Upper lobe of left lung (tissue), 6 donors: Measurements from ENCODE around the gene IQCN. TPM values are rescaled to one million over a fixed set of nuclear protein-coding genes. Genes with fewer than 3 reads are reported as not detected.

Source experiments
- ATAC-seq, 2 donors: fragments of 200-7000 bp; cut with Tn5 transposase; one replicate each; pipeline ENCODE4 v1.9.1; 2022; ENCODE audit warnings: mild to moderate bottlenecking in 2 of 2, moderate library complexity in 2 of 2; ENCODE audit not compliant: low FRiP score in 2 of 2
- DNase-seq, 2 donors: peaks; one replicate each; pipeline ENCODE4 v3.0.0-alpha.2; 2019 to 2020
- H3K27ac ChIP-seq, 4 donors: fragments of 200-600 bp; sonication (generic); one replicate each; pipeline ENCODE4 v1.5.1; 2016 to 2019
- H3K27me3 ChIP-seq, 4 donors: fragments of 200-600 bp; sonication (generic); one replicate each; pipeline ENCODE4 v1.5.1; 2017 to 2019
- H3K36me3 ChIP-seq, 4 donors: fragments of 200-600 bp; sonication (generic); one replicate each; pipeline ENCODE4 v1.5.1; 2016 to 2019
- H3K4me1 ChIP-seq, 4 donors: fragments of 200-600 bp; sonication (generic); one replicate each; pipeline ENCODE4 v1.5.1; 2018 to 2019
- H3K4me3 ChIP-seq, 4 donors: fragments of 200-600 bp; sonication (generic); one replicate each; pipeline ENCODE4 v1.5.1; 2017 to 2019; ENCODE audit warnings: mild to moderate bottlenecking in 2 of 4, moderate library complexity in 1 of 4
- H3K9me3 ChIP-seq, 4 donors: fragments of 200-600 bp; sonication (generic); one replicate each; pipeline ENCODE4 v1.5.1; 2018 to 2019
- CTCF ChIP-seq, 6 experiments: fragments of 450-650 bp in 4 of 6; fragments of 200-600 bp in 2 of 6; sonication (generic) in 2 of 6; IDR thresholded peaks; one replicate each; pipeline ENCODE4 v1.5.1; 2016 to 2019; ENCODE audit warnings: antibody characterized with exemption in 6 of 6
- EP300 ChIP-seq, 4 donors: sonication (generic); formaldehyde crosslinking; IDR thresholded peaks; one replicate each; pipeline ENCODE4 v1.5.1; 2017; ENCODE audit warnings: antibody characterized with exemption in 4 of 4, control low read depth in 2 of 4
- POLR2A ChIP-seq, 4 donors: fragments of 450-650 bp; IDR thresholded peaks; one replicate each; pipeline ENCODE4 v1.5.1; 2016 to 2017; ENCODE audit warnings: antibody characterized with exemption in 4 of 4, mild to moderate bottlenecking in 2 of 4
- POLR2AphosphoS5 ChIP-seq, 2 donors: sonication (generic); formaldehyde crosslinking; IDR thresholded peaks; one replicate each; pipeline ENCODE4 v1.5.1; 2017; ENCODE audit warnings: antibody characterized with exemption in 2 of 2
- WGBS, 2 donors: methylation state at CpG; one replicate each; pipeline ENCODE4 v1.1.5; 2017 to 2018; 5-methylcytosine and 5-hydroxymethylcytosine counted together
- total RNA-seq, 6 donors: library from RNA; depleted of rRNA in 4 of 6; stranded (reverse); fragments of >200 nt in 4 of 6; gene quantifications; one replicate each; pipeline versions ENCODE4 v1.1.0 to v1.2.1, GENCODE V29; 2016 to 2021
- donor health status: DM: no; HTN: no; CAD: no; lungs with moderate emphysema.
- donor health status: DM: no; HTN: yes; CAD: no; lungs with severe emphysema.

The IQCN gene
- total RNA-seq, 6 donors from 2014 or later = 6.3 to 58.7 (median 11.7) TPM

GRCh38 chr19:18249834-18250233, 24.4 kb downstream of the IQCN start:
- TF ChIP-seq POLR2A (IDR thresholded peaks at IDR 0.05) = no peak
- TF ChIP-seq POLR2AphosphoS5 (IDR thresholded peaks at IDR 0.05) = no peak
- TF ChIP-seq EP300 (IDR thresholded peaks at IDR 0.05) = no peak
- TF ChIP-seq CTCF (IDR thresholded peaks at IDR 0.05) = no peak
- DNase-seq (no peak), ATAC-seq (no peak)
- Histone ChIP-seq H3K9me3 (peaks cover 0 to 3% (median 0%) of the 10 kb centered on the region in 4 donors), H3K4me1 (peaks cover 0 to 5% (median 3%) of the 10 kb centered on the region in 4 donors), H3K36me3 (no peaks in the 10 kb centered on the region), H3K27ac (no peak overlapping the region), H3K4me3 (no peak overlapping the region), H3K27me3 (no peaks in the 10 kb centered on the region)
- 97 to 100% methylated on average over 5 of the region's 5 CpGs for WGBS, 2 donors

- H3K4me1 ChIP-seq = peaks cover 0 to 3% (median 0%) of the 10 kb centered on the region in 4 donors
- TF ChIP-seq POLR2A (IDR thresholded peaks at IDR 0.05) (no peak), EP300 (IDR thresholded peaks at IDR 0.05) (no peak), POLR2AphosphoS5 (IDR thresholded peaks at IDR 0.05) (no peak), CTCF (IDR thresholded peaks at IDR 0.05) (no peak)
- H3K9me3 ChIP-seq = peaks cover 0 to 3% (median 0%) of the 10 kb centered on the region in 4 donors
- DNase-seq (no peak), ATAC-seq (no peak)
- H3K4me3 ChIP-seq = no peak overlapping the region
- WGBS, 2 donors = 72 to 73% methylated on average over 7 of the region's 7 CpGs
- no peak overlapping the region for H3K27ac ChIP-seq
- no peaks in the 10 kb centered on the region for H3K36me3 ChIP-seq
- no peaks in the 10 kb centered on the region for H3K27me3 ChIP-seq
Observed at GRCh38 chr19:18245297-18245696, 29.0 kb downstream of the IQCN start.

GRCh38 chr19:18239303-18239702, 34.9 kb downstream of the IQCN start:
- ATAC-seq = no peak
- no peaks in the 10 kb centered on the region for H3K36me3 ChIP-seq
- TF ChIP-seq EP300 (IDR thresholded peaks at IDR 0.05) = no peak
- DNase-seq = no peak
- H3K4me1 ChIP-seq = no peaks in the 10 kb centered on the region
- WGBS, 2 donors = 39 to 42% methylated on average over 12 of the region's 12 CpGs
- H3K4me3 ChIP-seq = no peak overlapping the region
- no peaks in the 10 kb centered on the region for H3K9me3 ChIP-seq
- no peak overlapping the region for H3K27ac ChIP-seq
- H3K27me3 ChIP-seq = no peaks in the 10 kb centered on the region

- no peak for TF ChIP-seq CTCF (IDR thresholded peaks at IDR 0.05)
- TF ChIP-seq POLR2AphosphoS5 (IDR thresholded peaks at IDR 0.05) = no peak
- no peak for DNase-seq
- H3K9me3 ChIP-seq = peaks cover 0 to 8% (median 5%) of the 10 kb centered on the region in 4 donors
- WGBS, 2 donors = 34 to 37% methylated on average over 6 of the region's 6 CpGs
- H3K4me1 ChIP-seq = peaks cover 0 to 19% (median 8%) of the 10 kb centered on the region in 4 donors
- no peaks in the 10 kb centered on the region for H3K36me3 ChIP-seq
- no peak overlapping the region for H3K27ac ChIP-seq
- ATAC-seq = no peak
- no peak overlapping the region for H3K4me3 ChIP-seq
- H3K27me3 ChIP-seq = peaks cover 0 to 7% (median 5%) of the 10 kb centered on the region in 4 donors
Observed at GRCh38 chr19:18234194-18234593, 40.1 kb downstream of the IQCN start.

- H3K4me1 ChIP-seq = peaks cover 0 to 19% (median 8%) of the 10 kb centered on the region in 4 donors
- no peaks in the 10 kb centered on the region for H3K36me3 ChIP-seq
- no peak overlapping the region for H3K4me3 ChIP-seq
- peak; percentile 40 to 69 for ATAC-seq
- DNase-seq = peak; percentile 41 to 88
- peaks cover 0 to 8% (median 5%) of the 10 kb centered on the region in 4 donors for H3K9me3 ChIP-seq
- WGBS, 2 donors = 25 to 32% methylated on average over 19 to 37 of the region's 37 CpGs
- H3K27ac ChIP-seq = no peak overlapping the region
- peaks cover 0 to 7% (median 5%) of the 10 kb centered on the region in 4 donors for H3K27me3 ChIP-seq
- no peak for TF ChIP-seq POLR2AphosphoS5 (IDR thresholded peaks at IDR 0.05)
- peak in 2 of 6 experiments; percentile 11 to 30 for TF ChIP-seq CTCF (IDR thresholded peaks at IDR 0.05)
Observed at GRCh38 chr19:18233224-18233825, 40.9 kb downstream of the IQCN start.
